HK-2 (cell line): Measurements from ENCODE around the gene ZNF440.
A peak's percentile ranks its signal among the peaks of the same experiment; 100 is the strongest.
"Not testable (repeated sequence)": the region's sequence is repeated elsewhere in the genome, so short reads cannot be mapped to it uniquely, and the experiment has no call there.

Experiments
- DNase-seq: peaks from one replicate; pipeline ENCODE4 v3.0.0-alpha.2; 2018; ENCODE audit not compliant: unreplicated experiment

ZNF440 gene

DNA sequence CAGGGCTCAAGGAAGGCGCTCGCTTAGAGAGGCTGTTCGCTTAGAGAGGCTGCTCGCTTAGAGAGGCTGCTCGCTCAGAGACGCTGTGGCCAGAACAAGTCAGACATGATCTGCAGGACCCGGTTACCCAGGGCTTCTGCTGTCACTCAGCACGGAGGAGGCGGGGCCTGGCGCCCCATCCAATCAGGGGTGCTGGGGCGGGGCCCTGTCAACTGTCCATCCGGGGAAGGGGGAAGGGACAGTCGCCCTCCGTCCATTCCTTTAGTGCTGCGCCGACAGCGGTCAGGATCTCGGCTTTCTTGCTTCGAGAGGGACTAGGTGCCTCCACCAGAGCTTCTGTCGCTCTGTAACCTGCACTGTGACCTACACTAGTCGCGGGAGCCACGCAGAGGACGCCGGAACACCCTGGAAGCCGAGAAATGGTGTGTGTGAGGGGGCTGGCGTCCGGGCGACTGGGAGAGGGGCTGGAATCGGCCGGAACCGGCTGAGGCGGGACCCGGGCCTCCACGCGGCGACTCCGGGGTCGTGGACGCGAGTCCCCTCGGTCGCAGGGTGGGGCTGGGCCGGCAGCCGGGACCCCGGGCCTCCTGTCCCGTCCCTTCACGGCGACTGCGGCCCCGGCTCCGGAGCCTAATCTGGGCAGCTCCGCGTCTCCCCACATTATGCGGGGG, at the start of gene ZNF440:
TSS of gene ZNF440 (plus strand) at position 245 of the 671 bp plus-strand sequence. CDS start at position 420, 175 bp downstream.
- peak; percentile 93 for DNase-seq

DNA sequence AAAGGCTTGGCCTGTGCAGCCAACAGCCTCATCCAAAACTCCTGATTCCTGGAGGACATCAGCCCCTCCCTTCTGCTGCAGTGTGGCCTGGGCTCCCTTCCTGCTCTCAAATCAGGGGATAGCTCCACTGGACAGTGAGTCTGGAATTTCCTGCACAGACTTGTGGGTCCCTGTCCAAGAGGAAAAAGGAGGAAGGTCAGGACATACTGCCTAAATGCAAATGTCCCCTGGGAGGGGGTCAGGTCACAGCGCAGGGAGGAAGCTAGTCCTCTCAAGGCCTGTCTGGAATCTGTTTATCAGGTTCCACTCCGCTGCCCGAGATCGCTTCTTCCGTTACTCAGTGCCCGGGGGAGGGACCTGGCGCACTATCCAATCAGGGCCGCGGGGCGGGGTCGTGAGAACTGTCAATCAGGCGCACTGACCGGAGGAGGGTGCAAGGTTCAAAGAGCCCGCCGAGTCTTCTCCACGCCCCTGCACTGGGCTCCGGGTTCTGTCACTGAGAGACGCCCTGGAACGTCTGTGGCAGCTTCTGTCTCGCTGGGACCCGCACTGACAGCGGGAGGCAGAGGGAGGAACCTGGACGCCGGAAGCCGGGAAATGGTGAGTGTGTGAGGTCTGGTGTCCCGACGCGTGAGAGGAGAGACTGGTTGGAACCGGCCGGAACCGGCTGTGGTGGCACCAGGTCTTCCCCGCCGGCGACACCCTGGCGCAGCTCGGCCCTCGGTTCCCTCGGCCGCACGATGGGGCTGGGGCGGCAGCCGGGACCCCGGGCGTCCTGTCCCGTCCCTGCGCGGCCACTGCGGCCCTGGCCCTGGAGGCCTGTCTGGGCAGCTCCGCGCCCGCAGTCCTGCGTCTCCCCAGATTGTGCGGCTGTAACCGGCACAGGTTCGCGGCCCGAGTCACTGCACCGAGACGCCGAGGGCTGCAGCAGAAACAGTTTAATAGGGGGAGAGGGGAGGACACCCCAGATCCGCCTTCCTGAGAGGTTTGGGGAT, 47.2 kb upstream of the ZNF440 start, which contains the start of gene ZNF441:
TSS of gene ZNF441 (plus strand) at position 404 of the 995 bp plus-strand sequence. CDS start at position 598, 194 bp downstream.
- DNase-seq: peak; percentile 97

DNA sequence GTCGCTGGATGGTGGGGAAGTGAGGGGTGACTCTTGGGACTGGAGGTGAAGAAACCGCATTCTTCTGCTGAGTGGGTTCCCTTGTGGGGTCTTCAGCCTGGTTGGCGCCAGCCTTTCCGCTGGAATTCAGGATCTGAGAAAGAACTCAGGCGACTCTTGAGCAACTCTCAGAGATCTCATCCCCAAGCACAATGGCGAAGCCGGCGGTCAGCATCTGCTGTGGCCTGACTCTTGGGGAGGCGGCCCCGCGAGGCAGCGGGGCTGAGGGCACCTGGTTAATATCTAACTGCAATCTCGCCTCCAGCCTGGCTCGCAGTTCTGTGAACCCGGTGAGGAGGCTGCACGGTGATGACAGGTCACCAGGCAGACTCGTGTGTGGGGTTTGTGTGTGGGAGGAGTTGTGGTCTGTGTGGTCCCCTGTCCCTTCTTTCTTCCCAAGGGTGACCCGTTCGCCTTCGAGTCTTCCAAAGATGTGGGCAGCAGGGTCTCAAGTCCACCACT, 46.4 kb upstream of the ZNF440 start:
- peak; percentile 82 for DNase-seq

DNA sequence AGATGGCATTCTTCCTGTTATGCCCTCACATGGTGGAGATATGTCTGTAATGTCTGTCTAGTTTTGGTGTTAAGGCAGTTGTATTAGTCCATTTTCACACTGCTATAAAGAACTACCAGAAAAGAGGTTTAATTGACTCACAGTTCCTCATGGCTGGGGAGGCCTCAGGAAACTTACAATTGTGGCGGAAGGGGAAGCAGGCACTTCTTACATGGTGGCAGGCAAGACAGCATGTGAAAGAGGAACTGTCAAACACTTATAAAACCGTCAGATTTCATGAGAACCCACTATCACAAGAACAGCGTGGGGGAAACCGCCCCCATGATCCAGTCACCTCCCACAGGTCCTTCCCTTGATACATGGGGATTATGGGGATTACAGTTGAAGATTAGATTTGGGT, 44.1 kb upstream of the ZNF440 start:
- DNase-seq: no peak

DNA sequence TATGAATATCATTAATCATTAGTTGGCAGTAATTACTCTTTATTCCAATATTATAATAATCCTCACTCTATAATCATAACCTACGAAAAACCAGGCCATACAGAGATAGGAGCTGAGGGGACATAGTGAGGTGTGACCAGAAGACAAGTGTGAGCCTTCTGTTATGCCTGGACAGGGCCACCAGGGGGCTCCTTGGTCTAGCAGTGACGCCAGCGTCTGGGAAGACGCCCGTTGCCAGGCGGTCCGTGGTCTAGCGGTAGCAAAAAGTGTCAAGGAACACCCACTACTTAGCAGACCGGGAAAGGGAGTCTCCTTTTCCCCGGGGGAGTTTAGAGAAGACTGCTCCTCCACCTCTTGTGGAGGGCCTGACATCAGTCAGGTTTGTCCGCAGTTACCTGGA, 42.6 kb upstream of the ZNF440 start:
- DNase-seq: not testable (repeated sequence)

DNA sequence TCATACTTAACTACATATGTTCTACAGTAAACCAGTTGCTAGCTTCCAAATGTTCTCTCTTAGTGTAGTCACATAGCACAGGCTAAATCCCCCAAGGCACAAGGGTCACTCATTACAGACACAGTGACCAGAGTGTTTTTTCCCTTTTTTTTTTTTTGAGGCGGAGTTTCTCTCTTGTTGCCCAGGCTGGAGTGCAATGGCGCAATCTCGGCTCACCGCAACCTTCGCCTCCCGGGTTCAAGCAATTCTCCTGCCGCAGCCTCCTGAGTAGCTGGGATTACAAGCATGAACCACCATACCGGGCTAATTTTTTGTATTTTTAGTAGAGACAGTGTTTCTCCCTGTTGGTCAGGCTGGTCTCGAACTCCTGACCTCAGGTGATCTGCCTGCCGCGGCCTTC, 37.4 kb upstream of the ZNF440 start:
- not testable (repeated sequence) for DNase-seq

DNA sequence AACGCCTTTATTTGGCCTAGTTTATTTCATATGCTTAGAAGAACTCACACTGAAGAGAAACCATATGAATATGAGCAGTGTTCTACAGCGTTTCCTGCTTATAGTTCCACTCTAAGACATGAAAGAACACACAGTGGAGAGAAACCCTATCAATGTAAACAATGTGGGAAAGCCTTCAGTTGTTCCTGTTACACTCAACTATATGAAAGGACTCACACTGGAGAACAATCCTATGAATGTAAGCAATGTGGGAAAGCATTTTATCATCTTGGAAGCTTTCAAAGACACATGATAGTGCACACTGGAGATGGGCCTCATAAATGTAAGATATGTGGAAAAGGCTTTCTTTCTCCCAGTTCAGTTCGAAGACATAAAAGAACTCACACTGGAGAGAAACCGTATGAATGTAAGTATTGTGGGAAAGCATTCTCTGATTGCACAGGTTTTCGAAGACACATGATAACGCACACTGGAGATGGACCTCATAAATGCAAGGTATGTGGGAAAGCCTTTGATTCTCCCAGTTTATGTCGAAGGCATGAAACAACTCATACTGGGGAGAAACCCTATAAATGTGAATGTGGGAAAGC, 33.5 kb upstream of the ZNF440 start:
- no peak for DNase-seq

DNA sequence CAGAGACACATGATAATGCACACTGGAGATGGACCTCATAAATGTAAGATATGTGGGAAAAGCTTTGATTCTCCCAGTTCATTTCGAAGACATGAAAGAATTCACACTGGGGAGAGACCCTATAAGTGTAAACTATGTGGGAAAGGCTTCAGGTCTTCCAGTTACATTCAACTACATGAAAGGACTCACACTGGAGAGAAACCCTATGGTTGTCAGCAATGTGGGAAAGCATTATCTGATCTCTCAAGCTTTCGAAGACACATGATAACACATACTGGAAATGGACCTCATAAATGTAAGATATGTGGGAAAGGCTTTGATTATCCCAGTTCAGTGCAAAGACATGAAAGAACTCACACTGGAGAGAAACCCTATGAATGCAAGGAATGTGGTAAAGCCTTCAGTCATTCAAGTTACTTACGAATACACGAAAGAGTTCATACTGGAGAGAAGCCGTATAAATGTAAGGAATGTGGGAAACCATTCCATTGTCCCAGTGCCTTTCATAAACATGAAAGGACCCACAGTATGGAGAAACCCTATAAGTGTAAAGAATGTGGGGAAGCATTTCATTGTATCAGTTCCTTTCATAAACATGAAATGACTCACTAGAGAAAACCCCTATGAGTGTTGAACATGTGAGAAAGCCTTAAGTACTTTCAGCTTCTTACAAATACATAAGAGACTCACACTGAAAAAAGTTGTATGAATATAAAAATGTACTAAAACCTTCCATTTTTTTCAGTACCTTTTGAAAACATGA, 32.6 kb upstream of the ZNF440 start:
- DNase-seq: no peak

DNA sequence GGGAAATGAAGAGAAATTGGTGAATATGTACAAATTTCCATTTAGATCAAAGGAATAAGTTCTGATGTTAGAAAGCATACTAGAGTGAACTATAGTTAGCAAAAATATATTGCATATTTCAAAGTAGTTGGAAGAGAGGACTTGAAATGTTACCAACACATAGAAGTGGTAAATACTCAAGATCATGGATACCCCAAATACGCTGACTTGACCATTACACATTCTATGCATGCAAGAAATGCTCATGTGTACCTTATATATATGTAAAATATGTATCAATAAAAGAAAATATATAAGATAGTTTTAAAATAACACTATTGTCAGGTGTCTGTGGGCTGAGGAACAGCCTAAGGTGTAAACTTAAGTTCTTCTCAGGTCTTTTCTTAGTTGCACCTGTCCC, 30.3 kb upstream of the ZNF440 start:
- DNase-seq: no peak

DNA sequence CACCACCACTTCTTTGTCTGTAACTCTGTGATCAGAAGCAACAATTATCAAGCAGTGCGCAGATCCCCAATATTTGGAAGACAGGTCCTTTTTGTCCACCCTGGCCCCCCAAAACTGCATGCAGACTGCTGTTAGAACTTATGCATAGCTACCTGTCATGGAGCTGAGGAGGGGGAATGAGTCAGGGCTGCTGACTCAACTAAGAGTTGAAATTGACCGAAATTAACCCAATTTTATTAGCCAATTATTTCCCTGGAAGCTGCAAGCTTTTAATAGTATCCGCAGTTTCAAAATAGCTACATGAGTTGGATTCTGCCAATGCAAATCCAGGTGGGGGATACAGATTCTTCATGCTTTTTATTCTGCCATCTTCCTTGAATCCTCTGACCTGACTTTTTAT, 29.7 kb upstream of the ZNF440 start:
- no peak for DNase-seq

DNA sequence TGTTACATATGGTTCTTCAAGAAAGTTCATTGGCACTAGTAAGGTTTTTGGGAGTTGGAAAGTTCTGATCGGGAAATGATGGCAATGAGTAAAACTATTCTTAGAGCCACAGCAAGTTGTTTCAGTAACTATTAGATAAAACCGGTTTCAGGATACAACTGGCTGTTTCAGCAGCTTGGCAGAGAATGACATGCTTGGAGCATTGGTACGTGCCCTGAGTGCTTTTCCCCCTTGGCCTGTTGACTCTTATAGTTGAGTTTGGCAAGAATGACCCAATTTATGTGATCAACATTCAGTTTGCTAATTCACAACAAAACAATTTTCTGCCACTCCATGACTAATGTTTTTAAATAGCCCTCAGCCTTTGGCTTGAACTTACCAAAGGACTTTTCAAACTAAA, 26.5 kb upstream of the ZNF440 start:
- DNase-seq: no peak

DNA sequence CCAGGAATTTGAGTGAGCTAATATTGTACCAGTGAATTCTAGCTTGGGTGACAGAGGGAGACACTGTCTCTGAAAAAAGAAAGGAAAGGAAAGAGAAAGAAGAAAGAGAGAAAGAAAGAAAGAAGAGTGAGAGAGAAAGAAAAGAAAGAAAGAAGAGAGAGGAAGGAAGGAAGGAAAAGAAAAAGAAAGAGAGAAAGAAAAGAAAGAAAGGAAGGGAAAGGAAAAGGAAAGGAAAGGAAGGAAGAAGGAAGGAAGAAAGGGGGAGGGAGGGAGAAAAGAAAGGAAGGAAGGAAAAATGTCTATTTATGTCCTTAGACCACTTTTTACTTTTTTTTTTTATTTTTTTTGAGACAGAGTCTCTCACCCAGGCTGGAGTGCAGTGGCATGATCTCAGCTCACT, 21.1 kb upstream of the ZNF440 start:
- no peak for DNase-seq

DNA sequence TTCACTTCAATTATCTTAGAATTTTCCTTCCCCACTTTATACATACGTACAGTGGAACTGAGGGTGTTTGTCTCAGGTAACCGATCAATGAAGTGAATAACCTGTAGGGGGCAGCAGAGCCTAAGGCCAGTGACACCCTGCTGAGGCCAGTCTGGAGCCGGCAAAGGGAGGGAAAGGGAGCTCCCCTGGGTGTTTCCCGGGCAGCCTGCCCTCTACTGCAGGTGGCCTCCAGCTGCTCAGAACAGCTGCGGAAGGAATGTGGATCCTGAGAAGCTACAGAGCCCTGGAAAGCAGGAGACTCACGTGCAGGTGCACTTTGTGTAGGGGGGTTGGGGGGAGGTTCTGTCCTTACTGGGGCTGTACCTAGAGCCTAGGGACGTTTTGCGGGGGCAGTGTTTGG, 16.6 kb upstream of the ZNF440 start:
- peak; percentile 61 for DNase-seq

DNA sequence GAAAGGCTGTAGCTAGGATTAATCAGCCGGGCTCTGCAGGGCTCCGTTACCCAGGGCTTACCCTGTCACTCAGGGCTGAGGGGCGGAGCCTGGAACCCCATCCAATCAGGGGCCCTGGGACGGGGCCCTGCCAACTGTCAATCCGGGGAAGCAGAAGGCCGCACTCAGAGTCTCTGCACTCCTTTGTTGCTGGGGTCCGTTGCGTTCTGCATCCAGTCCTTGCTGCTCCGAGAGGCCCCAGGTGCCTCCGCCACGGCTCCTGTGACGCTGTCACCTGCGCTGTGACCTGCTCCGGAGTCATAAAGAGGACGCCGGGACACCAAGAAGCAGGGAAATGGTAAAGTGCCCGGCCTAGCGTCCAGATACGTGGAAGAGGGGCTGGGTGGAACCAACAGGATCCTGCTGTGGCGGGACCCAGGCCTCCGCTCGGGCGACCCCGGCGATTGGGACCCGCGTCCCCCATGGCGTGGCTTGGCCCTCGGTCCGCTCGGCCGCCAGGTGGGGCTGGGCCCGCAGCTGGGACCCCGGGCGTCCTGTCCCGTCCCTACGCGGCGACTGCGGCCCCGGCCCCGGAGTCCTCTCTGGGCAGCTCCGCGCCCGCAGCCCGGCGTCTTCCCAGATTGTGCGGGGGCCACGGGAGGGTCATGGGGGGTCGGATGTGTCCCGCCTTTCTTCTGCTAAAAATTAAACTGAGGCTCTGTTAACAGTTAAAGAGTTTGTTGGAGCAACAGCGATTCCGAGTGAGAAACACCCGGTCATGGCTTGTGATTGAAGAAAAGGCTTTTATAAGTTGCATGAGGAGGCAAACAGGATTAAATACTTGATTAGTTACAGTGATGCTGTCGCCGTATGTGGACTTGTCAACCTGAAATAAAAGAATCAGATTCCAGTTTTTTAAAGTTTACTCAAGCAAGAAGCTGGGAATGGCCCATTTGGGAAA, 15.4 kb upstream of the ZNF440 start, which contains the start of gene ZNF491:
TSS of gene ZNF491 (plus strand) at position 133 of the 940 bp plus-strand sequence. CDS start 7,431 bp downstream, outside the sequence.
- DNase-seq: peak; percentile 83

DNA sequence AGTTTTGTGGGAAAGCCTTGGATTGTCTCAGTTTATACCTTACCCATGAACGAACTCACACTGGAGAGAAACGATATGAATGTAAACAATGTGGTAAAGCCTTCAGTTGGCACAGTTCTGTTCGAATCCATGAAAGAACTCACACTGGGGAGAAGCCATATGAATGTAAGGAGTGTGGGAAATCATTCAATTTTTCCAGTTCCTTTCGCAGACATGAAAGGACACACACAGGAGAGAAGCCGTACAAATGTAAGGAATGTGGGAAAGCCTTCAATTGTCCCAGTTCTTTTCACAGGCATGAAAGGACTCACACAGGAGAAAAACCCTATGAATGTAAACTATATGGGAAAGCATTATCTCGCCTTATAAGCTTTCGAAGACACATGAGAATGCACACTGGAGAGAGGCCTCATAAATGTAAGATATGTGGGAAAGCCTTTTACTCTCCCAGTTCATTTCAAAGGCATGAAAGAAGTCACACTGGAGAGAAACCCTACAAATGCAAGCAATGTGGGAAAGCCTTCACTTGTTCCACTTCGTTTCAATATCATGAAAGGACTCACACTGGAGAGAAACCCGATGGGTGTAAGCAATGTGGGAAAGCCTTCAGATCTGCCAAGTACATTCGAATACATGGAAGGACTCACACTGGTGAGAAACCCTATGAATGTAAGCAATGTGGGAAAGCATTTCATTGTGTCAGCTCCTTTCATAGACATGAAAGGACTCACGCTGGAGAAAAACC, 7.5 kb upstream of the ZNF440 start:
- DNase-seq: no peak

DNA sequence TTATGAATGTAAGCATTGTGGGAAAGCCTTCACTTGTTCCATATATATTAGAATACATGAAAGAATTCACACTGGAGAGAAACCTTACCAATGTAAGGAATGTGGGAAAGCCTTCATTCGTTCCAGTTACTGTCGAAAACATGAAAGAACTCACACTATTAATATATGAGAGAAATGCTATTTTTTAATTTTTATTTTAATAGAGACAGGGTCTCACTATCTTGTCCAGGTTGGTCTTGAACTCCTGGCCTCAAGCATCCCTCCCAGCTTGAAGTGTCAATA, 7.0 kb upstream of the ZNF440 start:
- no peak for DNase-seq

DNA sequence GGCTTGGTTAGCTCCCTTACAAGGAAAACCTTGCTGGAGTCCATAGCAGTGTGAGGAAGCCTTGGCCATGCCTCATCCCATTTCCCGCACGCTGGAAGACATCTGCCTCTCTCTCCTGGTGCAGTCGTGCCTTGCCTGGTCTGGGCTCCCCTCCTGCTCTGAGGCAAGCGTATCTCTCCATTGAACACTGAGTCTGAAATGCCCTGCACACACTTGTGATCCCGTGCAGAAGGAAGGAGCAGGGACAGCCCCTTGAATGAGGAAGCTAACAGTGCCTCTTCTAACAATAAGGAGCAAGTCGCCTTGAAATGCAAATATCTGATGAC, 407 bp upstream of the ZNF440 start:
- no peak for DNase-seq

DNA sequence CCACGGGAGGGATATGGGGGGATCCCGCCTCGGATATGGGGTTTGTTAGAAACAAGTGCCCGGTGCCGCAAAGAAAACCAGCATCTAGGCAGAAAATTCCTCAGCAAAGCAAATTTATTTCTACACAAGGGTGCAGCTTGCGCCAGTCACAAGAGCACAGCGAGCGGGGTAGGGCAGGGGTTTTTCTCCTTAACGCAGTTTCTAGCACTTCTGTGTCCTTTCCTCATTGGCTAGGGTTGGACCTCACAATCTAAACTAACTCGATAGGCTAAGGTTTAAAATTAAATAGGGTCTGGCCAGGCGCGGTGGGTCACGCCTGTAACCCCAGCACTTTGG, 595 bp downstream of the ZNF440 start:
- no peak for DNase-seq

DNA sequence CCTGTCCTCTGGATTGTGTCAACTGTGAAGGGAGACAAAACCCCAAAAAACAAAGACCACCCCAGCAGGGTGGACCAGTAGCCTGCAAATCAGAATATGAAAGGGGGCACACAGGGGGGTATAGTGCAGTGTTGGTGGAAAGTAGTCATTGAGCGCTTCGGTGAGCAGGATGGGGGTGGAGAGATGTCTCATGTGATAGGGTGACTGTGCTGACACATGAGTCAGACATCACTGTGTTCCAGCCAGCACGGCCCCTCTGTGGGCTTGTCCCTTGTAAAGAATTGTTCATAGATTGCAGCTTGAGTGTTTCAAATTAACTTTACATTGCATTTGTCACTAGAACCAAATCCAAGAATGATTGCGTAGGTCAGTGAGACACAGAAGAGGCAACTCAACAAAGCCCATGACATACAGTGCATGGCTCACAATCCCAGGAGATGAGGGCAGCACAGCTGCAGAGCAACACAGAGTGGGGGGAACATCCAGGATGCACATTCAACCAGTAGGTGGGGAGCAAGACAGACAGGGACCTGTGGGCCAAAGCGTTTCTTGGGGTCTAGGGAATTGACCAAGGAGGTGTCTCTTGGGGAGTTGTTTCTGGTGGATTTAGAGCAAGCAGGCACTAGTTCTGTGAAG, 7.5 kb downstream of the ZNF440 start:
- peak; percentile 29 for DNase-seq
